Activated T-cell treated with anti-CD3 and anti-CD28 coated beads for 24 hours (primary cell): ENCODE data around the gene SLC39A10.
"Not testable (repeated sequence)": the region's sequence is repeated elsewhere in the genome, so short reads cannot be mapped to it uniquely, and the experiment has no call there.

Experiments used
- DNase-seq: peaks from one replicate; pipeline ENCODE4 v3.0.0-alpha.2; 2020; ENCODE audit warnings: low read depth

Gene SLC39A10

DNA sequence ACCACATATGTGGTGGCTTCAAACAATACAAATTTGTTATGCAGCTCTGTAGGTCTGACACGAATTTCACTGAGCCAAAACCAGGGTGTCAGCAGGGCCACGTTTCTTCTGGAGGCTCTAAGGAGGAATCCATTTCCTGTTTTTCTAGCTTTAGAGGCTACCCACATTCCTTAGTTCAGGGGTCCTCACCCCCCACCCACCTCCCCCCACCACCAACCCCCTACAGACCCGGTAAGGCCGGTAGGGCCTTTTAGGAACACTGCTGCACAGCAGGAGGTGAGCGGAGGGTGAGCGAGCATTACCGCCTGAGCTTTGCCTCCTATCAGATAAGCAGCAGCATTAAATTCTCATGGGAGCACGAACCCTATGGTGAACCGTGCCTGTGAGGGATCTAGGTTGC, 10.6 kb upstream of the SLC39A10 start:
- DNase-seq: no peak

GRCh38 chr2:195647302-195647701, 9.7 kb upstream of the SLC39A10 start:
- DNase-seq: no peak

DNA sequence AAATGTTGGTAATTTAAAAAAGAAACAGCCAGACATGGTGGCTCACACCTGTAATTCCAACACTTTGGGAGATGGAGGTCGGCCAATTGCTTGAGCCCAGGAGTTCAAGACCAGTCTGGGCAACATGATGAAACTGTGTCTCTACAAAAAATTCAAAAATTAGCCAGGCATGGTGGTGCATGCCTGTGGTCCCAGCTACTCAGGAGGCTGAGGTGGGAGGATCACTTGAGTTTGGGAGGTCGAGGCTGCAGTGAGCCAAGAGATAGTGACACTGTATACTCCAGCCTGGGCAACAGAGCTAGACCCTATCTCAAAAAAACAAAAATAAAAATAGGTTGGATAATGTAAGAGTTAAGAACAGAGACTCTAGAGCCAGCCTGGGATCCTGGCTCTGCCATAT, 8.7 kb upstream of the SLC39A10 start:
- not testable (repeated sequence) for DNase-seq

GRCh38 chr2:195648787-195649186, 8.2 kb upstream of the SLC39A10 start:
- no peak for DNase-seq

DNA sequence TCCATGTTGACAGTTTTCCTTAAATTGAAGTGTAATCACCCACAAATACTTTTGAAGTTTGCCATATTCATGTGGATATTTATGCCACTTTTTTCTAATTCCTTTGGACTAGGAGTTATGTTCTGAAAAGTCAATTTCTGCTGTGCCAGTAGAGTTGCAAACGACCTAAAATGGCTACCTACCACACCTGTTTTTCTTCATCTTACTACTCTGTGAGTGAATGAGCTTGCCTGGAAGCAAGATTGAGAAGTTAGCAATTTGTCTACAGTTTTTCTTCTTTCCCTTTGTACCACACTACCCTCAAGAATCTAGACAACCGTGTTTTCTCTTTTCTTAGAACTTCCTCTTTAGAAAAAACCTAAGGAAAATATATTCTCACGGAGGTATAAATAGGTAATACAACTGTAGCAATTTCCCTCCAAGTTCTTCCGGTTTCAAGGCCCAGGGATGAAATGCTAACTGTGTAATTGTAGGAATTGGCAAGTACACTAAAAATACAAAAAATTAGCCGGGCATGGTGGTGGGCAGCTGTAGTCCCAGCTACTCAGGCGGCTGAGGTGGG, 7.3 kb upstream of the SLC39A10 start:
- DNase-seq: no peak

- no peak for DNase-seq
These were observed 6.0 kb upstream of the SLC39A10 start for GRCh38 chr2:195651046-195651445.

GRCh38 chr2:195652911-195653310, 4.1 kb upstream of the SLC39A10 start:
- DNase-seq: no peak

GRCh38 chr2:195656161-195656858, 716 bp upstream of the SLC39A10 start:
- no peak for DNase-seq

DNA sequence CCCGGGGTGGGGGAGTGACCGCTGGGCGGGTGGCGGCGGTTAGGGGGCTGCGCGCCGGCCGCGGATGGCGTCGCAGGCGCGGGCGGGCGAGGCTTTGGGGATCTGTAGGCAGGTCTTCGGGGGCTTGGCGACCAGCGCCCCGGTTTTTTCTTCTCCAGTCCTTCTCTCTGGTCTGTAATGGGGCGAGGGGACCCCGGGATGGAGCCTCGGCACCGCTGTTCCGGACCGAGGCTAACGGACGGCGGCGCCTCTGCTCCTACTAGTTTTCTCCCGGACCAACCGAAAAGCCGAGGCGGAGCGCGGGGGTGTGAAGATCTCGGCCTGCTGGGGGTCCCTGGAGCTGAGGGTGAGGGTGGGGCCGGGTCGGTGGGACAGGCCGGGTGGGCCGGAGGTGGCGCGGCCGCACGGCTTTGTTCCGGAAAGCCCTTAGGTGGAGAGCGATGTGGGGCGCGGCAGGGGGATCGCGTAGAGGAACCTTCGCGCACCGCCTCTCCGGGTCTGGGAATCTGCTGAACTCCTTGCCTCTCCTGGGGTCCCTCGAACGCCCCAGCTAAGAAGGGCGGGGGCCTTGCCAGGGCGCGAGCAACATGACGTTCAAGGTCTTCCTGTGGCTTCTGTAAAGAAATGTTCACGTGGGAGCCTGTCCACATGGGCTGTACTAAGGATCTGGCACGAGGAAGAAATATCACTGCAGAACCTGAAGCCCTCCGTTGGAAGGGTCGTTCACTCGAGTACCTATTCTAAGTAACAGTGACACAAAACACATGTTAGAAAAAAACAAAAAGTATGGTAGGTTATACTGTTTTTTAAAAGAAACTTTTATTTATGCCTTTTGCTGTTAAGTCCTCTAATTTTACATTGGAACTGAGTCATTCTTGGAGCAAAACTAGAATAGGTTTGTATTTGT, 861 bp downstream of the SLC39A10 start:
- DNase-seq: peak; percentile 55

DNA sequence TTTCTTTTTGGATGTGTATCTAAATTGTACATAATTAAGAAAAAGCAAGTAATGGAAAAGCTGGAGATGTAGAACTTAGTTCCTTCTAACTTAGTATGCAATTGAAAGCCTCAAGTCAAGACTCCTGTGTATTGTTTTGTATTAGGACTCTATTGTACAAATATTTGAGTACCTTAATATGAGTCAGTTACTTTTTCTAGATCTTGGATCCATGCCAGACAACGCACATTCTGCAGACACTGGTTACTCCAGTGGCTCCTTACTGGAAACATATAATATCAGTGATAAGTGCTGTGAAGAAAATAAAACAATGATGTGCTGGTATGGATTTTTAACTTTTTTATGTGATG, 1.5 kb downstream of the SLC39A10 start:
- DNase-seq: no peak

GRCh38 chr2:195659114-195659513, 2.1 kb downstream of the SLC39A10 start:
- DNase-seq: no peak

DNA sequence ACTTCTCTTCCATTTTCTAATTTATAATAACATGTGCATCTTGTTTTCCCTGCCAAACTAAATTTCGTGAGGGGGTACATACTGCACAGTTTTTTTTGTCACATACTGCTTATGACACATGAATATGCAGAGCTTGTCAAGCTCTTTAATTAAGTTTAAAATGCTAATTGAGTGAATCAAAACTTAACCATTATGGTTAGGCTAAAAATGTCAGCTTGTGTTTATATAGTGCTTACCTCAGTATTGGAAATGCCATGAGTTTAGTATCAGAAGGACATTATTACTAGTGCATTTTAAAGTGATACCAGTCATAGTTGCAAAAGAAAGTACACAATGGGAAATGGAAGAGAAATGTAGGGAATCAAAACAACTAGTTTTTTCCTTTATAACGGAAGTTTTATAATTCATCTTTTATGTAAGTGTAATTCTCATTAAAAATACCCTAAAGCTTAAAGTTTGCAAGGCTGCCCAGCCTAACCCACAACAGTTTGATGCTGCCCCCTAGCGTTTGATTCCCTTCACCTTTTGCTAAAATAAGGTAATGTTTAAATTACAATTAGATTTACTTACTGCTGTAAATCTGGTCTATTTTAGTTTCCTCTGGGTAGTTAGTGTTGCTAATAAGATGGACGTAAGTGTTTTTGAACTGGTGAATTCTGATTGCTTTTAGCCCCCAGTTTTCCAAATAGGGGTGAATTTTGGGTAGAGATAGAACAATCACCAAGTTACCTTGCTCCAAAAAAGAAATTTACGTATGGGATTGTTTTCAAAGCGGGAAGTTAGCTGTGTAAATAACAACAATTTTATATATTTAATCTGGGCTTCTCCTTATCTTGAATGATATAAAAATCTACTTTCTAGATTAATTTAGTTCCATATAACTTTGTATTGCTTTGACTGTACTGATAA, 3.2 kb downstream of the SLC39A10 start:
- DNase-seq: peak; percentile 73

GRCh38 chr2:195662138-195662537, 5.1 kb downstream of the SLC39A10 start:
- DNase-seq: no peak

DNA sequence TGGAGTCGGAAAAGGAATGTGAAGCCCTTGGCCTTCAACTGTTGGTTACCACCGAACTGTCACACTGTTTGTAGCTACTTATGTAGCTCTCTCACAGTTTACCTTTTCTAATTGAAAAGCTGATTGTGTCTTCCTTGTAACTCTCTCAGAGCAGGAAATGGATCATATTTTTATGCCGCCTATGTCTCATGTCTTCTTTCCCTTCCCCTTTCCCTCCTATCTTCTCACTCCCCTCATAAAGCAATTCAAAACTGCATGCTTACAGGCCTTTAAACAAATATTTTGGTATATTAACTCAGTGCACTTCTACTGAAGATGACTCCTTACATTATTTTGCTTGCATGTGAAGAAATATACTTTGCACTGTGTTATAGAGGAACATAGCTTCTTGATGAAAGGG, 6.0 kb downstream of the SLC39A10 start:
- DNase-seq: no peak

DNA sequence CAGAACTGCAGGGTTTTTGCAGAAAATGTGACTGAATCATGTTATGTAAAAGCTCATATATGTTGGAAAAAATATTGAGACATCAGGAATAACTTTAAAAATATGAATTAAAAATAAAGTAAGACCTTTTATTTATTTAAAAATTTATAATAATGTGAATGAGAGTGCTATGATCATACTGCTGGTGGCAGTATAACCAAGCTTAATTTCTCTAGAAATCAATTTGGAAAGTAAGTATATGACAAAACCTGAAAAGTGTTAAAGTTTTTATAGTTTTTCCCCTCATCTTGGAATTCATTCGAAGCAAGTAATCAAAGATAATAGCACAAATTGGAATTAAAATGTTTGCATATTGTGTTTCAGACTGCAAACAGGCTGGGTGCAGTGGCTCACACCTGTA, 7.5 kb downstream of the SLC39A10 start:
- DNase-seq: no peak

DNA sequence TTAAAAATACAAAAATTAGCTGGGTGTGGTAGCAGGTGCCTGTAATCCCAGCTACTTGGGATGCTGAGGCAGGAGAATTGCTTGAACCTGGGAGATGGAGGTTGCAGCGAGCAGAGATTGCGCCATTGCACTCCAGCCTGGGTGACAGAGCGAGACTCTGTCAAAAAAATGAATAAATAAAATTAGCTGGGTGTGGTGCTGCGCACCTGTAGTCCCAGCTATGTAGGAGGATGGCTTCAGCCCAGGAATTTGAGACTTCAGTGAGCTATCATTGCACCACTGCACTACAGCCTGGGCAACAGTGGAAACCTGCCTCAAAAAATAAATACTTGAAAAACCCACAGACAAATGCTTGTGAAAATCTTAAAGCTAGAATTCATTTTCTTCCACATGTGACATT, 8.1 kb downstream of the SLC39A10 start:
- not testable (repeated sequence) for DNase-seq

- DNase-seq: no peak
These were observed 9.2 kb downstream of the SLC39A10 start for GRCh38 chr2:195666113-195666712.

- no peak for DNase-seq
These were observed 10.9 kb downstream of the SLC39A10 start for GRCh38 chr2:195667974-195668373.

DNA sequence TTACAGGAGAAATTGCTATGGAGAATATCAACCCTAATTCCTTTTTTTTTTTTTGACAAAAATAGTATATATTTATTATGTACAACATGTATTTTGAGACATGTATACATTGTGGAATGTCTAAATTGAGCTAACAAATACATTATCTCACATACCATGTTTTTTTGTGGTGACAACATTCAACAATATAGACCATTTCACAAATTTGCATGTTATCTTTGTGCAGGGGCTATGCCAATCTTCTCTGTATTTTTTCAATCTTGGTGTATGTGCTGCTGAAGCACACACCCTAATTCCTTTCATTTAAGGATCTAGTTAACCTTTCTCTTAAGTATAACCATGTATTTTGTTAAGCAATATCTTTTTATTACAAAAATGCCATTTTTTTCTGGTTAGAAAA, 13.2 kb downstream of the SLC39A10 start:
- DNase-seq: no peak

DNA sequence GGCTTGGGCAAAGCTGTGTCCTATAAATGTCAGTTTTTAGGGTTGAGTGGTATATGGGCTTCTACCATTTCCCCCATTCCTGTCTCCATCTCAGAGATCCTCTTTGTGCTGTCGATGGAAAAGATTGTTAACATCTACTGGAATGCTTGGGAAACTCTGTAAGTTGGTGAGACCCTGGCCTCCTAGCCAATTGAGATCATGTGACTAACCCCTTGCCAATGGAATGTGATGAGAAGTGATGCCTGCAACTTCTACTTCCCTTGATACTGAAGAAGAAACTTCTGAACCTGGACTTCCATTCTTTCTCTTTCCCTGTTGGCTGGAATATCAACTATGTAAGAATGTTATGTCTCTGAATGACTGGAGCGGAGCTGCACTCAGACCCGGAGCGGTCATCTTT, 14.5 kb downstream of the SLC39A10 start:
- no peak for DNase-seq

- no peak for DNase-seq
These were observed 15.6 kb downstream of the SLC39A10 start for GRCh38 chr2:195672674-195673073.
